ENCODE measurements around the gene SAFB2. TPM values are rescaled to one million over a fixed set of nuclear protein-coding genes. Genes with fewer than 3 reads are reported as not detected.
A peak's percentile ranks its signal among the peaks of the same experiment; 100 is the strongest.

The SAFB2 gene
- total and polyA plus RNA-seq, 2 donors = 22.2 to 60.6 TPM

- Histone ChIP-seq H3K4me3 (ENCODE audit: low read length in 2 of 2) (no peak overlapping the region), H3K36me3 (ENCODE audit: control insufficient read depth in 2 of 2, insufficient read depth in 2 of 2, low read length in 1 of 2) (peaks cover 95 to 98% of the 10 kb centered on the region in 2 donors), H3K27ac (ENCODE audit: low read depth in 1 of 2, low read length in 1 of 2) (no peak overlapping the region), H3K4me1 (ENCODE audit: control insufficient read depth in 2 of 2, insufficient read depth in 2 of 2, low read length in 2 of 2) (peaks cover 0 to 10% of the 10 kb centered on the region in 2 donors), H3K27me3 (ENCODE audit: control insufficient read depth in 2 of 2, insufficient read depth in 1 of 2, low read length in 1 of 2) (no peaks in the 10 kb centered on the region), H3K9me3 (ENCODE audit: control insufficient read depth in 2 of 2, insufficient read depth in 1 of 2, low read length in 1 of 2) (peaks cover 0 to 2% of the 10 kb centered on the region in 2 donors)
- DNase-seq (ENCODE audit: low read depth in 6 of 9, low spot score in 9 of 9) = no peak
- 97% methylated on average over 24 of the region's 24 CpGs for WGBS
Measured at GRCh38 chr19:5592531-5593342, 29.8 kb downstream of the SAFB2 start.

GRCh38 chr19:5591476-5591875 is 31.1 kb downstream of the SAFB2 start:
- no peak overlapping the region for H3K27ac ChIP-seq (ENCODE audit: low read depth in 1 of 2, low read length in 1 of 2)
- DNase-seq (ENCODE audit: low read depth in 6 of 9, low spot score in 9 of 9) = no peak
- 98% methylated on average over 17 of the region's 17 CpGs for WGBS
- H3K4me1 ChIP-seq (ENCODE audit: control insufficient read depth in 2 of 2, insufficient read depth in 2 of 2, low read length in 2 of 2) = peaks cover 4 to 20% of the 10 kb centered on the region in 2 donors
- H3K36me3 ChIP-seq (ENCODE audit: control insufficient read depth in 2 of 2, insufficient read depth in 2 of 2, low read length in 1 of 2) = peaks cover 91 to 93% of the 10 kb centered on the region in 2 donors
- H3K9me3 ChIP-seq (ENCODE audit: control insufficient read depth in 2 of 2, insufficient read depth in 1 of 2, low read length in 1 of 2) = peaks cover 0 to 2% of the 10 kb centered on the region in 2 donors
- no peaks in the 10 kb centered on the region for H3K27me3 ChIP-seq (ENCODE audit: control insufficient read depth in 2 of 2, insufficient read depth in 1 of 2, low read length in 1 of 2)
- H3K4me3 ChIP-seq (ENCODE audit: low read length in 2 of 2) = no peak overlapping the region

- 99% methylated on average over 9 of the region's 9 CpGs for whole genome bisulfite sequencing
- DNase-seq (ENCODE audit: low read depth in 6 of 9, low spot score in 9 of 9) = no peak
Measured at GRCh38 chr19:5590865-5591154, 31.8 kb downstream of the SAFB2 start.

GRCh38 chr19:5590151-5590864 is 32.3 kb downstream of the SAFB2 start:
- Histone ChIP-seq H3K27me3 (ENCODE audit: control insufficient read depth in 2 of 2, insufficient read depth in 1 of 2, low read length in 1 of 2) (no peaks in the 10 kb centered on the region), H3K4me1 (ENCODE audit: control insufficient read depth in 2 of 2, insufficient read depth in 2 of 2, low read length in 2 of 2) (peaks cover 13 to 26% of the 10 kb centered on the region in 2 donors), H3K36me3 (ENCODE audit: control insufficient read depth in 2 of 2, insufficient read depth in 2 of 2, low read length in 1 of 2) (peaks cover 81 to 87% of the 10 kb centered on the region in 2 donors), H3K4me3 (ENCODE audit: low read length in 2 of 2) (no peak overlapping the region), H3K9me3 (ENCODE audit: control insufficient read depth in 2 of 2, insufficient read depth in 1 of 2, low read length in 1 of 2) (peaks cover 0 to 2% of the 10 kb centered on the region in 2 donors), H3K27ac (ENCODE audit: low read depth in 1 of 2, low read length in 1 of 2) (no peak overlapping the region)
- 98% methylated on average over 22 of the region's 22 CpGs for WGBS
- no peak for DNase-seq (ENCODE audit: low read depth in 6 of 9, low spot score in 9 of 9)

More at GRCh38 chr19:5590865-5591154, 31.8 kb downstream of the SAFB2 start:
- Histone ChIP-seq H3K9me3 (ENCODE audit: control insufficient read depth in 2 of 2, insufficient read depth in 1 of 2, low read length in 1 of 2) (peaks cover 0 to 2% of the 10 kb centered on the region in 2 donors), H3K36me3 (ENCODE audit: control insufficient read depth in 2 of 2, insufficient read depth in 2 of 2, low read length in 1 of 2) (peaks cover 86 to 92% of the 10 kb centered on the region in 2 donors), H3K4me1 (ENCODE audit: control insufficient read depth in 2 of 2, insufficient read depth in 2 of 2, low read length in 2 of 2) (peaks cover 9 to 26% of the 10 kb centered on the region in 2 donors), H3K27ac (ENCODE audit: low read depth in 1 of 2, low read length in 1 of 2) (no peak overlapping the region), H3K4me3 (ENCODE audit: low read length in 2 of 2) (no peak overlapping the region), H3K27me3 (ENCODE audit: control insufficient read depth in 2 of 2, insufficient read depth in 1 of 2, low read length in 1 of 2) (no peaks in the 10 kb centered on the region)

GRCh38 chr19:5588906-5589676 is 33.5 kb downstream of the SAFB2 start:
- Histone ChIP-seq H3K27ac (ENCODE audit: low read depth in 1 of 2, low read length in 1 of 2) (no peak overlapping the region), H3K36me3 (ENCODE audit: control insufficient read depth in 2 of 2, insufficient read depth in 2 of 2, low read length in 1 of 2) (peaks cover 69 to 75% of the 10 kb centered on the region in 2 donors), H3K9me3 (ENCODE audit: control insufficient read depth in 2 of 2, insufficient read depth in 1 of 2, low read length in 1 of 2) (no peaks in the 10 kb centered on the region), H3K4me3 (ENCODE audit: low read length in 2 of 2) (no peak overlapping the region), H3K27me3 (ENCODE audit: control insufficient read depth in 2 of 2, insufficient read depth in 1 of 2, low read length in 1 of 2) (no peaks in the 10 kb centered on the region), H3K4me1 (ENCODE audit: control insufficient read depth in 2 of 2, insufficient read depth in 2 of 2, low read length in 2 of 2) (peaks cover 22 to 27% of the 10 kb centered on the region in 2 donors)
- no peak for DNase-seq (ENCODE audit: low read depth in 6 of 9, low spot score in 9 of 9)
- 96% methylated on average over 30 of the region's 30 CpGs for WGBS

- Histone ChIP-seq H3K27me3 (ENCODE audit: control insufficient read depth in 2 of 2, insufficient read depth in 1 of 2, low read length in 1 of 2) (no peaks in the 10 kb centered on the region), H3K36me3 (ENCODE audit: control insufficient read depth in 2 of 2, insufficient read depth in 2 of 2, low read length in 1 of 2) (peaks cover 62 to 70% of the 10 kb centered on the region in 2 donors), H3K4me3 (ENCODE audit: low read length in 2 of 2) (no peak overlapping the region), H3K4me1 (ENCODE audit: control insufficient read depth in 2 of 2, insufficient read depth in 2 of 2, low read length in 2 of 2) (peaks cover 22 to 27% of the 10 kb centered on the region in 2 donors), H3K9me3 (ENCODE audit: control insufficient read depth in 2 of 2, insufficient read depth in 1 of 2, low read length in 1 of 2) (no peaks in the 10 kb centered on the region), H3K27ac (ENCODE audit: low read depth in 1 of 2, low read length in 1 of 2) (no peak overlapping the region)
- 98% methylated on average over 10 of the region's 10 CpGs for WGBS
- no peak for DNase-seq (ENCODE audit: low read depth in 6 of 9, low spot score in 9 of 9)
Measured at GRCh38 chr19:5588441-5588840, 34.1 kb downstream of the SAFB2 start.

- 87% methylated on average over 23 of the region's 23 CpGs for WGBS
- H3K4me1 ChIP-seq (ENCODE audit: control insufficient read depth in 2 of 2, insufficient read depth in 2 of 2, low read length in 2 of 2) = peaks cover 22 to 27% of the 10 kb centered on the region in 2 donors
- no peak for DNase-seq (ENCODE audit: low read depth in 6 of 9, low spot score in 9 of 9)
Measured at GRCh38 chr19:5587661-5588060, 34.9 kb downstream of the SAFB2 start.

GRCh38 chr19:5587071-5587455 is 35.5 kb downstream of the SAFB2 start:
- Histone ChIP-seq H3K4me3 (ENCODE audit: low read length in 2 of 2) (no peak overlapping the region), H3K9me3 (ENCODE audit: control insufficient read depth in 2 of 2, insufficient read depth in 1 of 2, low read length in 1 of 2) (no peaks in the 10 kb centered on the region), H3K4me1 (ENCODE audit: control insufficient read depth in 2 of 2, insufficient read depth in 2 of 2, low read length in 2 of 2) (peaks cover 22 to 27% of the 10 kb centered on the region in 2 donors), H3K27ac (ENCODE audit: low read depth in 1 of 2, low read length in 1 of 2) (peak overlapping the region in 1 of 2 donors; percentile 96), H3K36me3 (ENCODE audit: control insufficient read depth in 2 of 2, insufficient read depth in 2 of 2, low read length in 1 of 2) (peaks cover 54 to 65% of the 10 kb centered on the region in 2 donors), H3K27me3 (ENCODE audit: control insufficient read depth in 2 of 2, insufficient read depth in 1 of 2, low read length in 1 of 2) (no peaks in the 10 kb centered on the region)
- DNase-seq (ENCODE audit: low read depth in 6 of 9, low spot score in 9 of 9) = no peak
- WGBS = 97% methylated on average over 16 of the region's 16 CpGs

More at GRCh38 chr19:5587661-5588060, 34.9 kb downstream of the SAFB2 start:
- peaks cover 55 to 65% of the 10 kb centered on the region in 2 donors for H3K36me3 ChIP-seq (ENCODE audit: control insufficient read depth in 2 of 2, insufficient read depth in 2 of 2, low read length in 1 of 2)
- no peak overlapping the region for H3K4me3 ChIP-seq (ENCODE audit: low read length in 2 of 2)
- H3K27me3 ChIP-seq (ENCODE audit: control insufficient read depth in 2 of 2, insufficient read depth in 1 of 2, low read length in 1 of 2) = no peaks in the 10 kb centered on the region
- peak overlapping the region in 1 of 2 donors; percentile 96 for H3K27ac ChIP-seq (ENCODE audit: low read depth in 1 of 2, low read length in 1 of 2)
- H3K9me3 ChIP-seq (ENCODE audit: control insufficient read depth in 2 of 2, insufficient read depth in 1 of 2, low read length in 1 of 2) = no peaks in the 10 kb centered on the region
